Measurements from ENCODE around the gene ZSCAN25.

Gene ZSCAN25

GRCh38 chr7:99588868-99589267 is 27.9 kb upstream of the ZSCAN25 start:
- H3K27ac ChIP-seq = no peak overlapping the region
- TF ChIP-seq CTCF (conservative IDR thresholded peaks at IDR 0.05) = no peak
- TF ChIP-seq ZFX (IDR thresholded peaks at IDR 0.05) = no peak

GRCh38 chr7:99594948-99595745 is 21.6 kb upstream of the ZSCAN25 start:
- no peak overlapping the region for H3K27ac ChIP-seq
- TF ChIP-seq ZFX (IDR thresholded peaks at IDR 0.05) = no peak
- no peak for TF ChIP-seq CTCF (conservative IDR thresholded peaks at IDR 0.05)

- no peak overlapping the region for H3K27ac ChIP-seq
- no peak for TF ChIP-seq CTCF (conservative IDR thresholded peaks at IDR 0.05)
- no peak for TF ChIP-seq ZFX (IDR thresholded peaks at IDR 0.05)
Measured at GRCh38 chr7:99596408-99596955, 20.3 kb upstream of the ZSCAN25 start.

GRCh38 chr7:99597762-99598501 is 18.8 kb upstream of the ZSCAN25 start, which contains the start of gene TMEM225B:
Gene TMEM225B, plus strand, starts transcription at chr7:99598267. Its CDS starts 6,122 bp downstream, at chr7:99604389.
- TF ChIP-seq ZFX (IDR thresholded peaks at IDR 0.05) = no peak
- TF ChIP-seq CTCF (conservative IDR thresholded peaks at IDR 0.05) = no peak
- no peak within 1 kb of the TSS for H3K27ac ChIP-seq

- H3K27ac ChIP-seq = no peak overlapping the region
- no peak for TF ChIP-seq CTCF (conservative IDR thresholded peaks at IDR 0.05)
- no peak for TF ChIP-seq ZFX (IDR thresholded peaks at IDR 0.05)
Measured at GRCh38 chr7:99599836-99600235, 16.9 kb upstream of the ZSCAN25 start.

- TF ChIP-seq CTCF (conservative IDR thresholded peaks at IDR 0.05) = no peak
- TF ChIP-seq ZFX (IDR thresholded peaks at IDR 0.05) = no peak
- H3K27ac ChIP-seq = no peak overlapping the region
Measured at GRCh38 chr7:99601656-99602310, 15.0 kb upstream of the ZSCAN25 start.
